Esophagus squamous epithelium (tissue), 5 donors: ENCODE measurements around the gene PREX1. TPM values are rescaled to one million over a fixed set of nuclear protein-coding genes. Genes with fewer than 3 reads are reported as not detected.

Experiments
- DNase-seq: peaks from one replicate; lab custom pipeline; 2025; lab: John Stamatoyannopoulos, UW
- H3K27ac ChIP-seq, 4 donors: fragments of 200-600 bp; sonication (generic); one replicate each; pipeline ENCODE4 v1.5.1; 2016 to 2019; ENCODE audit warnings: mild to moderate bottlenecking in 1 of 4
- H3K27me3 ChIP-seq, 4 donors: fragments of 200-600 bp; sonication (generic); 1 replicate in 3 of 4; 2 replicates in 1 of 4; pipeline versions ENCODE4 v1.5.1 to v1.6.0; 2017 to 2021; ENCODE audit warnings: antibody characterized with exemption in 1 of 4
- H3K36me3 ChIP-seq, 3 donors: fragments of 200-600 bp; sonication (generic); one replicate each; pipeline ENCODE4 v1.5.1; 2016 to 2019
- H3K4me1 ChIP-seq, 3 donors: fragments of 200-600 bp; sonication (generic); one replicate each; pipeline ENCODE4 v1.5.1; 2017 to 2019
- H3K4me3 ChIP-seq, 4 donors: fragments of 200-600 bp; sonication (generic); 1 replicate in 3 of 4; 2 replicates in 1 of 4; pipeline ENCODE4 v1.5.1; 2016 to 2019; ENCODE audit warnings: mild to moderate bottlenecking in 2 of 4, moderate library complexity in 1 of 4
- H3K9me3 ChIP-seq, 3 donors: fragments of 200-600 bp; sonication (generic); one replicate each; pipeline ENCODE4 v1.5.1; 2016 to 2019
- POLR2A ChIP-seq, 4 donors: fragments of 450-650 bp; IDR thresholded peaks; one replicate each; pipeline ENCODE4 v1.6.1; 2017; ENCODE audit warnings: antibody characterized with exemption in 4 of 4, mild to moderate bottlenecking in 4 of 4, moderate library complexity in 3 of 4
- WGBS, 2 donors: methylation state at CpG; one replicate each; pipeline ENCODE4 v1.1.5; 2018; 5-methylcytosine and 5-hydroxymethylcytosine counted together
- intact Hi-C: fragments of 100-400 bp; cut with DNase I; formaldehyde crosslinking; loops from one replicate; pipeline ENCODE4 v1.15.0; 2022
- total RNA-seq, 4 donors: library from RNA; depleted of rRNA; stranded (reverse); fragments of >200 nt; gene quantifications; one replicate each; pipeline ENCODE4 v1.1.0, GENCODE V29; 2016
- TF ChIP-seq, protein P1 (sequence below), 6 experiments: fragments of 450-650 bp in 4 of 6; fragments of 200-600 bp in 2 of 6; sonication (generic) in 2 of 6; IDR thresholded peaks; one replicate each; pipeline ENCODE4 v1.5.1; 2016 to 2019; ENCODE audit warnings: antibody characterized with exemption in 6 of 6, mild to moderate bottlenecking in 4 of 6, moderate library complexity in 4 of 6
- donor health status: DM: yes; HTN: yes; CAD: no.

PREX1 gene
- total RNA-seq, 4 donors from 2014 or later: 4.9 to 25.9 (median 8.9) TPM

DNA sequence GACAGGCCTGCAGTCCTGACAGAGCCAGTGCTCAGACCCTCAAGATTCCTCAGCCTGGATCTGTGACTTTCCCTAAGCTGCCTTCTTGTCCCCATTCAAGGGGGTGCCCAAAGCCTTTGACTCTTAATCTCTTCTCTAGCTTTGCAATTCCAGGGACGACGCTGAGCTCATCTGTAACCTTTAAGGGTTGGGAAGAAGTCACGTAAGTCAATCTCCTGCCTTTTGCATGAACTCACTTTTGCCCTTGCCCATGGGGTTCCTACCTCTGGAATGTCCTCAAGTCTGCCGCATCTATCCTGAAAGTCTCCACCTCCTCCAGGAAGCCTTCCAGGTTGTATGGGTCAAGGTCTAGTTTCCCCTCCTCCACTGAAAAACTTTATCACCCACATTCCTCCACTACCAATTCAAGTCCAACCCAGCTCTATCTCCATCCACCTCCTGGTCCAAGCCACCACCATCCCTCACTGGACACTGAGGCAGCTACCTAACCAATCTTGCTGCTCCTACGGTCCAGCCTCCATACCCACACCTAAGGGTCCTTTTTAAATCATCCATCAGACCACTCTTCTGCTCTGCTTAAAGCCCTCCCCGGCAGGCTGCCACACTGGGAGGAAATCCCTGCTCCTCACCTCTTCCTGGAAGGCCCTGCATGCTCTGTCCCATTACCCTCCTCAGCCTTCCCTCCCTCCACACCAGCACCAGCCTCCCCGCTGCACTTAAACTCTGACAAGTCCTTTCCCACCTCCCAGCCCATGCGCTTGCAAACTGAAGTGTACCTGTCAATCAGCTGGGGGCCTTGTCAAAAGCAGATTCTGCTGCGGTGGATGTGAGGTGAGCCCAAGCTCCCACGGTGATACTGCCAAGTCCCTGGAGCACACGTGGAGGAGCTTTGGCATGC, 29.7 kb downstream of the PREX1 start:
- Histone ChIP-seq H3K36me3 (no peaks in the 10 kb centered on the region), H3K27me3 (no peaks in the 10 kb centered on the region), H3K27ac (no peak overlapping the region), H3K9me3 (no peaks in the 10 kb centered on the region), H3K4me1 (peaks cover 0 to 26% (median 0%) of the 10 kb centered on the region in 3 donors), H3K4me3 (no peak overlapping the region)
- WGBS, 2 donors: 68 to 69% methylated on average over 9 to 10 of the region's 11 CpGs
- intact Hi-C loops: no loop called here
- no peak for DNase-seq
- TF ChIP-seq, protein P1, sequence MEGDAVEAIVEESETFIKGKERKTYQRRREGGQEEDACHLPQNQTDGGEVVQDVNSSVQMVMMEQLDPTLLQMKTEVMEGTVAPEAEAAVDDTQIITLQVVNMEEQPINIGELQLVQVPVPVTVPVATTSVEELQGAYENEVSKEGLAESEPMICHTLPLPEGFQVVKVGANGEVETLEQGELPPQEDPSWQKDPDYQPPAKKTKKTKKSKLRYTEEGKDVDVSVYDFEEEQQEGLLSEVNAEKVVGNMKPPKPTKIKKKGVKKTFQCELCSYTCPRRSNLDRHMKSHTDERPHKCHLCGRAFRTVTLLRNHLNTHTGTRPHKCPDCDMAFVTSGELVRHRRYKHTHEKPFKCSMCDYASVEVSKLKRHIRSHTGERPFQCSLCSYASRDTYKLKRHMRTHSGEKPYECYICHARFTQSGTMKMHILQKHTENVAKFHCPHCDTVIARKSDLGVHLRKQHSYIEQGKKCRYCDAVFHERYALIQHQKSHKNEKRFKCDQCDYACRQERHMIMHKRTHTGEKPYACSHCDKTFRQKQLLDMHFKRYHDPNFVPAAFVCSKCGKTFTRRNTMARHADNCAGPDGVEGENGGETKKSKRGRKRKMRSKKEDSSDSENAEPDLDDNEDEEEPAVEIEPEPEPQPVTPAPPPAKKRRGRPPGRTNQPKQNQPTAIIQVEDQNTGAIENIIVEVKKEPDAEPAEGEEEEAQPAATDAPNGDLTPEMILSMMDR (IDR thresholded peaks at IDR 0.05): no peak
- TF ChIP-seq POLR2A (IDR thresholded peaks at IDR 0.05): no peak

DNA sequence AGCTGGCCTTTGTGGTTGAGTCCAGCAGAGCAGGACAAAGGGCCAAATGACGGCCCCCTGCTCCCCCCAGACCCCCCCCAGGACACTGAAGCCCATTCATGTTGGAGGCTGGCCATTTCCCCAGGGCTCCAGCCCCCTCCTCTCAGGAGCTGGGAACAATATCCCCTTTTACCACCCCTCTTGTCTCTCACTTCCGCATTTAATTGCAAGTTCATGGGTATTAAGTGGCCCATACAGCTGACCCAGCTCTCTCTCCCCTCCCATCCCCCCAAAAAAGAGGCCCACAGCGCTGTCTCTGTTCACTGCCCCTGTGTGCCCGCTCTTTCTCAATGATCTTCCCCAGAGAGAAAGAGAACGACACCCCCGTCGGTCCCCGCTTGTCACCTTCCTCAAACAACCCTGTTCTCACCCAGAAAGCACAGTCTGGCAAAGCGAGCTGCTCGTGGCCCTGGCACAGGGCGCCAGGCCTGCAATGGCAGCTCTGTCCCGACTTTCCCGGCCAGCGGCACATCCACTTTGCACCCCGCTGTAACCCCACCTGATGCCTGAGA, 30.4 kb downstream of the PREX1 start:
- peaks cover 0 to 26% (median 0%) of the 10 kb centered on the region in 3 donors for H3K4me1 ChIP-seq
- no peak for DNase-seq
- TF ChIP-seq, protein P1 (IDR thresholded peaks at IDR 0.05): no peak
- TF ChIP-seq POLR2A (IDR thresholded peaks at IDR 0.05): no peak
- no peak overlapping the region for H3K27ac ChIP-seq
- intact Hi-C loops: no loop called here
- H3K4me3 ChIP-seq: no peak overlapping the region
- no peaks in the 10 kb centered on the region for H3K36me3 ChIP-seq
- no peaks in the 10 kb centered on the region for H3K9me3 ChIP-seq
- H3K27me3 ChIP-seq: peaks cover 0 to 1% (median 0%) of the 10 kb centered on the region in 4 donors
- 72 to 75% methylated on average over 13 to 15 of the region's 15 CpGs for WGBS, 2 donors

DNA sequence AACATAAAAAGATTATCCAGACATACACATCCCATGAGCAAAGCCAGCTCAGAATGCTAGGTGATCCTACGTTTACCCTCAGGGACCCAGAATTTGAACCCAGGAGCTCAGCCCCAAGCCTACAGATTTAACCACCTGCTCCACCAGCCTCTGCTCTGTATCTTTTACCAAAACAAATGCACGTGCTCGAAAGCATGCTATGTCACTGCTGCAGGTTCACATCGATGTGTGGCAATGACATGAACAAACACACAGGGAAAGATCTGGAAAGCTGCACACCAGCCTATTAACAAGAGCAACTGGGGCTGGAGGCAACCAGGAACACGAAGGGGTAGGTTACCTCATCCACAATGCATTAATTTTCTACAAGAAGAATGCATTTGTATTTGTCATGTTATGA, 32.1 kb downstream of the PREX1 start:
- no peak for DNase-seq
- intact Hi-C loops: no loop called here
- no peak for TF ChIP-seq POLR2A (IDR thresholded peaks at IDR 0.05)
- TF ChIP-seq, protein P1 (IDR thresholded peaks at IDR 0.05): no peak

DNA sequence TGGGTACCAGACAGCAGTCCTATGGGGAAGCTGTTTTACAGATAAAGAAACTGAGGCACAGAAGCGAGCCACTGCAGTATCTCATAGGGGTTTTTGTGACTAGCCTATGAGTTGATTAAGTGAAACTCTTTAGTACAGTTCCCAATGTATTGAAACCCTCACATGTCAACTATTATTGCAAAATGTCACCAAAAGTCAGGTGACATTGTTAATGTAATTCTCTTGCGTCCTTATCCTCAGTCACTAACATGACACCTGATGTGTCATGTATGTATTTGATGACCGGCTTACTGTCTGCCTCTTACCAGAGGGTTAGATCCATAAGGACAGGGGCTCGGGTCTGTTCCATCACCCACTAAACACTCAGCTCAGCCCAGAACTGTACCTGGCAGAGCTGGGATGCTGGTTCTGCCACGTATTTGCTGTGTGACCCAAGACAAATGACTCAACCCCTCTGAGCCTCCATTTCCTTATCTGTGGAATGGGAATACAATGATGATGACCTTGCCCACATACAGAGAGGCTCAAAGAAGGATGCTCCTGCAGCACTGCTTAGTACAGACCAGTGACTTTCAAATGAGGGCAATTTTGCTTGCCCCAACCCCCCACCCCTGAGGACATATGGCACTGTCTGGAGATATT, 32.9 kb downstream of the PREX1 start:
- Histone ChIP-seq H3K9me3 (no peaks in the 10 kb centered on the region), H3K4me1 (peaks cover 4 to 40% (median 8%) of the 10 kb centered on the region in 3 donors), H3K27ac (no peak overlapping the region), H3K27me3 (peaks cover 0 to 24% (median 0%) of the 10 kb centered on the region in 4 donors), H3K4me3 (no peak overlapping the region), H3K36me3 (no peaks in the 10 kb centered on the region)
- no peak for TF ChIP-seq POLR2A (IDR thresholded peaks at IDR 0.05)
- TF ChIP-seq, protein P1 (IDR thresholded peaks at IDR 0.05): no peak
- no peak for DNase-seq
- intact Hi-C loops: no loop called here
- WGBS, 2 donors: 51 to 65% methylated on average over 4 to 5 of the region's 5 CpGs

More for the DNA sequence above, 32.1 kb downstream of the PREX1 start:
- WGBS, 2 donors: 44 to 47% methylated on average over 5 of the region's 5 CpGs
- Histone ChIP-seq H3K27me3 (peaks cover 0 to 17% (median 0%) of the 10 kb centered on the region in 4 donors), H3K36me3 (no peaks in the 10 kb centered on the region), H3K4me1 (peaks cover 4 to 40% (median 5%) of the 10 kb centered on the region in 3 donors), H3K9me3 (no peaks in the 10 kb centered on the region), H3K27ac (no peak overlapping the region), H3K4me3 (no peak overlapping the region)
